Ovary (tissue), 9 donors: ENCODE results near the gene SFTA2. TPM values are rescaled to one million over a fixed set of nuclear protein-coding genes. Genes with fewer than 3 reads are reported as not detected.

Experiments
- DNase-seq, 5 donors: peaks; one replicate each; pipeline ENCODE4 v3.0.0-alpha.2; 2019 to 2020
- H3K27ac ChIP-seq, 2 donors: fragments of 200-600 bp; one replicate each; pipeline versions ENCODE4 v1.5.1 to v1.8.0; 2019 to 2022
- H3K27me3 ChIP-seq: fragments of 200-600 bp; one replicate; pipeline ENCODE4 v1.8.0; 2022
- H3K36me3 ChIP-seq: fragments of 200-600 bp; sonication (generic); one replicate; pipeline ENCODE4 v1.5.1; 2019
- H3K4me1 ChIP-seq: one replicate; pipeline ENCODE4 v1.8.1; 2013; ENCODE audit warnings: mild to moderate bottlenecking, moderate library complexity; ENCODE audit not compliant: insufficient read depth
- H3K4me3 ChIP-seq: fragments of 200-600 bp; sonication (generic); one replicate; pipeline ENCODE4 v1.5.1; 2017
- H3K9me3 ChIP-seq, 2 donors: fragments of 200-600 bp in 1 of 2; sonication (generic) in 1 of 2; one replicate each; pipeline versions ENCODE4 v1.5.1 to v1.8.1; 2013 to 2019; ENCODE audit warnings: mild to moderate bottlenecking in 1 of 2, moderate library complexity in 1 of 2
- EP300 ChIP-seq: sonication (generic); formaldehyde crosslinking; IDR thresholded peaks from one replicate; pipeline ENCODE4 v1.6.1; 2017; ENCODE audit warnings: antibody characterized with exemption
- POLR2A ChIP-seq: fragments of 450-650 bp; IDR thresholded peaks from one replicate; pipeline ENCODE4 v1.6.1; 2017; ENCODE audit warnings: antibody characterized with exemption, mild to moderate bottlenecking, moderate library complexity
- WGBS, 3 donors: extraction: QIAGEN DNeasy Blood & Tissue Kit in 1 of 3; methylation state at CpG; one replicate each; pipeline versions ENCODE4 v1.1.5 to v1.1.7; 2013 to 2017; 5-methylcytosine and 5-hydroxymethylcytosine counted together
- intact Hi-C, 4 donors: fragments of 100-400 bp; cut with DNase I; formaldehyde crosslinking; loops; one replicate each; pipeline versions ENCODE4 v1.11.0 to v1.15.1; 2022 to 2023
- polyA plus RNA-seq, 2 donors: library from polyadenylated mRNA; stranded (reverse); fragments of 200-250 nt in 1 of 2; fragments of 350-450 nt in 1 of 2; fragmentation: Illumina TruSeq in 1 of 2; extraction: RNeasy Lipid Tissue Mini Kit (QIAGEN cat#74804) in 1 of 2; gene quantifications; one replicate each; pipeline ENCODE4 v1.2.3, GENCODE V29; 2013 to 2014
- total RNA-seq, 7 donors: library from RNA; depleted of rRNA in 2 of 7; stranded (reverse); fragments of >200 nt in 2 of 7; fragmentation: NEBNext Ultra II Directional in 3 of 7; extraction: Animal tissue kit (Norgen Biotek cat#: 25700) in 3 of 7; gene quantifications; one replicate each; pipeline versions ENCODE4 v1.1.0 to v1.2.4, GENCODE V29; 2016 to 2023
- TF ChIP-seq, protein P1 (sequence below), 3 donors: fragments of 450-650 bp in 2 of 3; fragments of 200-600 bp in 1 of 3; IDR thresholded peaks; one replicate each; pipeline versions ENCODE4 v1.5.1 to v1.8.0; 2016 to 2022; ENCODE audit warnings: antibody characterized with exemption in 3 of 3, mild to moderate bottlenecking in 1 of 3
- donor health status: DM: no; HTN: no; CAD: no; lungs with moderate emphysema.
- donor health status: DM: no; HTN: no; CAD: no.
- donor health status: Bipolar disorder and iron deficiency.
- donor health status: DM: yes; HTN: yes; CAD: no.
- donor health status: DM: no; HTN: no; CAD: no.
- donor health status: DM: yes; HTN: yes; CAD: no.

The SFTA2 gene
- total and polyA plus RNA-seq, 9 donors, result 0.80 to 3.1 (median 0.82) TPM; not detected in 6

DNA sequence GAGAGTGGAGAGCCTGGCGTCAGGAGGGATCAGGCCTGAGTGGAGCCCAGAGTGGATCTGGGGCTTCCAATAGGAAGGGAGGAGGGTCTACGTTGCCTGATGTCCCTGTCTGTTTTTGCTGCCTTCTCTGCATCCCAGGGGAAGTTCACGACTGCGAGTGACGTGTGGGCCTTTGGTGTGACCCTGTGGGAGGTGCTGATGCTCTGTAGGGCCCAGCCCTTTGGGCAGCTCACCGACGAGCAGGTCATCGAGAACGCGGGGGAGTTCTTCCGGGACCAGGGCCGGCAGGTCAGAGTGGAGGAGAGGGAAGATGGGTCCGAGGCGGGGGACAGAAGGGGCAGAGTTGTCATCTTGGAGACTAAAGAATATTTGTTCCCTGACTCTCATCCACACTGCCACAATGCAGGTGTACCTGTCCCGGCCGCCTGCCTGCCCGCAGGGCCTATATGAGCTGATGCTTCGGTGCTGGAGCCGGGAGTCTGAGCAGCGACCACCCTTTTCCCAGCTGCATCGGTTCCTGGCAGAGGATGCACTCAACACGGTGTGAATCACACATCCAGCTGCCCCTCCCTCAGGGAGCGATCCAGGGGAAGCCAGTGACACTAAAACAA is 33.1 kb downstream of the SFTA2 start:
- WGBS, 3 donors, result 58 to 61% (median 60%) methylated on average over 23 of the region's 23 CpGs

GRCh38 chr6:30897882-30898281 is 34.1 kb downstream of the SFTA2 start:
- intact Hi-C loops, result no loop called here
- Histone ChIP-seq H3K27ac (no peak overlapping the region), H3K9me3 (no peaks in the 10 kb centered on the region), H3K27me3 (no peaks in the 10 kb centered on the region), H3K4me3 (no peak overlapping the region), H3K4me1 (no peaks in the 10 kb centered on the region), H3K36me3 (no peaks in the 10 kb centered on the region)
- TF ChIP-seq POLR2A (no peak), EP300 (no peak)
- TF ChIP-seq, protein P1, sequence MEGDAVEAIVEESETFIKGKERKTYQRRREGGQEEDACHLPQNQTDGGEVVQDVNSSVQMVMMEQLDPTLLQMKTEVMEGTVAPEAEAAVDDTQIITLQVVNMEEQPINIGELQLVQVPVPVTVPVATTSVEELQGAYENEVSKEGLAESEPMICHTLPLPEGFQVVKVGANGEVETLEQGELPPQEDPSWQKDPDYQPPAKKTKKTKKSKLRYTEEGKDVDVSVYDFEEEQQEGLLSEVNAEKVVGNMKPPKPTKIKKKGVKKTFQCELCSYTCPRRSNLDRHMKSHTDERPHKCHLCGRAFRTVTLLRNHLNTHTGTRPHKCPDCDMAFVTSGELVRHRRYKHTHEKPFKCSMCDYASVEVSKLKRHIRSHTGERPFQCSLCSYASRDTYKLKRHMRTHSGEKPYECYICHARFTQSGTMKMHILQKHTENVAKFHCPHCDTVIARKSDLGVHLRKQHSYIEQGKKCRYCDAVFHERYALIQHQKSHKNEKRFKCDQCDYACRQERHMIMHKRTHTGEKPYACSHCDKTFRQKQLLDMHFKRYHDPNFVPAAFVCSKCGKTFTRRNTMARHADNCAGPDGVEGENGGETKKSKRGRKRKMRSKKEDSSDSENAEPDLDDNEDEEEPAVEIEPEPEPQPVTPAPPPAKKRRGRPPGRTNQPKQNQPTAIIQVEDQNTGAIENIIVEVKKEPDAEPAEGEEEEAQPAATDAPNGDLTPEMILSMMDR (IDR thresholded peaks at IDR 0.05), result no peak
- 82 to 84% (median 83%) methylated on average over 16 of the region's 16 CpGs for WGBS, 3 donors
- DNase-seq, result no peak

More for the DNA sequence above, 33.1 kb downstream of the SFTA2 start:
- no peaks in the 10 kb centered on the region for H3K9me3 ChIP-seq
- no peaks in the 10 kb centered on the region for H3K27me3 ChIP-seq
- no peak overlapping the region for H3K4me3 ChIP-seq
- no peaks in the 10 kb centered on the region for H3K36me3 ChIP-seq
- no peaks in the 10 kb centered on the region for H3K4me1 ChIP-seq
- no peak overlapping the region for H3K27ac ChIP-seq
- TF ChIP-seq, protein P1 (IDR thresholded peaks at IDR 0.05), result no peak
- TF ChIP-seq POLR2A (no peak), EP300 (no peak)
- intact Hi-C loops, result no loop called here
- no peak for DNase-seq

GRCh38 chr6:30896541-30896940 is 35.4 kb downstream of the SFTA2 start:
- intact Hi-C loops, result no loop called here
- Histone ChIP-seq H3K9me3 (no peaks in the 10 kb centered on the region), H3K27me3 (no peaks in the 10 kb centered on the region), H3K27ac (no peak overlapping the region), H3K36me3 (no peaks in the 10 kb centered on the region), H3K4me3 (no peak overlapping the region), H3K4me1 (no peaks in the 10 kb centered on the region)
- TF ChIP-seq, protein P1 (IDR thresholded peaks at IDR 0.05), result no peak
- no peak for TF ChIP-seq POLR2A
- no peak for TF ChIP-seq EP300
- WGBS, 3 donors, result 90 to 95% (median 94%) methylated on average over 13 of the region's 13 CpGs
- DNase-seq, result peak in 1 of 5 donors; percentile 15

DNA sequence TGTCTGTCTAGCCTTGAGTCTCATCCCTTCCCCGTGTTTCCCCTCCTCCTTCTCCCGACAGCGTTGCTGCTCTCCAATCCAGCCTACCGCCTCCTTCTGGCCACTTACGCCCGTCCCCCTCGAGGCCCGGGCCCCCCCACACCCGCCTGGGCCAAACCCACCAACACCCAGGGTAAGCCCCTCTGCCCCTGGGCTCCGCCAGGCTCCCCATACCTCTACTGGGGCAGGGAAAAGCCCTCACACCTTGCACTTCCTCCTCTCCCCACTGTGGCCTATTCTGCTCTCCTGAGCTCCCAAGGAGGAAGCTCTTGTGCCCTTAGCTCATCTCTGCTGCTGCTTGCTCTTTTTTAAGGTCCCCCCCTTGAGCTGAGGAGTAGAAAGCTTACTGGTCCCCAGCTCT is 36.6 kb downstream of the SFTA2 start:
- no peak overlapping the region for H3K27ac ChIP-seq
- peak in 2 of 5 donors; percentile 12 to 19 for DNase-seq
- intact Hi-C loops, result no loop called here
- WGBS, 3 donors, result 71 to 78% (median 77%) methylated on average over 10 of the region's 10 CpGs
- no peaks in the 10 kb centered on the region for H3K36me3 ChIP-seq
- H3K4me3 ChIP-seq, result no peak overlapping the region
- TF ChIP-seq POLR2A (no peak), EP300 (no peak)
- TF ChIP-seq, protein P1 (IDR thresholded peaks at IDR 0.05), result no peak
- H3K27me3 ChIP-seq, result no peaks in the 10 kb centered on the region
- no peaks in the 10 kb centered on the region for H3K4me1 ChIP-seq
- no peaks in the 10 kb centered on the region for H3K9me3 ChIP-seq
